Testis (tissue), 2 donors: Measurements from ENCODE around the gene MTG2.

Experiments
- CTCF ChIP-seq, 3 experiments: fragments of 450-650 bp in 2 of 3; fragments of 200-600 bp in 1 of 3; sonication (generic) in 1 of 3; IDR thresholded peaks; one replicate each; pipeline ENCODE4 v1.5.1; 2016 to 2019; ENCODE audit warnings: antibody characterized with exemption in 3 of 3, mild to moderate bottlenecking in 2 of 3, moderate library complexity in 1 of 3
- POLR2A ChIP-seq: fragments of 450-650 bp; IDR thresholded peaks from one replicate; pipeline ENCODE4 v1.6.1; 2017; ENCODE audit warnings: antibody characterized with exemption, mild to moderate bottlenecking, moderate library complexity

- TF ChIP-seq CTCF (IDR thresholded peaks at IDR 0.05) (no peak), POLR2A (no peak)
These were observed 32.5 kb downstream of the MTG2 start for GRCh38 chr20:62215020-62215990.
